CD4-positive, alpha-beta T cell treated with Interleukin-6 at 100 ng/mL for 8 hours (primary cell): Measurements from ENCODE around the gene FAM193B.

Source experiments
- DNase-seq: peaks from one replicate; pipeline ENCODE4 v3.0.0-alpha.2; 2020; ENCODE audit warnings: mixed read lengths, low spot score

Gene FAM193B

DNA sequence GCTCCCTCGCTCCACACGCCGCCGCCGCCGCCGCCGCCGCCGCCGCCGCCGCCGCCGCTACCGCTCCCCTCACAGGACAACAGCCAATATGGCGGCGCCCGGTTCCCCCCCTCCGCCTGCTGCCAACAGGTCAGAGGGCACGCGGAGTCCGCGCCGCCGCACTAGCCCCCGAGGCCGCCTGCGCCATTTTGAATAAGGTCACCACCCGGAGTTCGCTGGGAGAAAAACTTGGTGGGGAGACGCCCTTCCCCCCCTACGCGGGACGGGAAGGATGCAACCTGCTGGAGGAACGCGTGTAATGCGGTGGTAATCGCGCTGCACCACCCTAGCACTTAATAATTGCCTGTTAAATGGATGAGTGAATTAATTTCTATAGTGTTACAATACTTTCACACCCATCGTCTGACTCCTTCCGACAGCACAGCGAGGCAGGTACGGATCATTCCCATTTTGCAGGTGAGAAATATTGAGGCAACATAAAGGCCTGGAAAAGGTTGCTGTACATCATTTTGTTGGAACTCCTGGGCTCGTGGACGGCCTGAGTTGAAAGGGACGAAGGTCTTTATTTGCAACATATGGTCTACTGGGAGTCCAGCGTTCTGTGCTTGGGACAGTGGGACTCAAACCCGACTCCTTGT is at the start of gene FAM193B:
TSS of gene FAM193B (minus strand) at position 90 of the 638 bp plus-strand sequence. CDS start 105 bp downstream, outside the sequence.
- DNase-seq = peak; percentile 95

GRCh38 chr5:177604116-177604521 is 49.8 kb upstream of the FAM193B start:
- DNase-seq = no peak

GRCh38 chr5:177603631-177604030 is 49.3 kb upstream of the FAM193B start:
- DNase-seq = no peak

DNA sequence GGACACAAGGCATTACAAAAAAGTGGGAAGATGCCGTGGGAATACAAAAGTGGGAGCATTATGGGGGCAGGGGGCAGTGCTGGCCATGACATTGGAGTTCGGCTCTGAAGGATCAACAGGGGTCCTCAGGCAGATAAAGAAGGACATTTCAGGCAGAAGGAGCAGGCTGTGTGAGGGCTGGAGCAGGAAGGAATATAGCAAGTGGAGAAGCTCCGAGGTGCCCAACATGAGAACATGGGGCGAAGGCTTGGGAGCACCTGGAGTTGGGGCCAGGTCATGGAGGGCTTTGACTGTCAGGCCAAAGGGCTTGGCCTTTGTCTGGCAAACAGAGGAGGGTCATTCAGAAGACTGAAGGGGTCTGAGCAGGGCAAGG is 48.1 kb upstream of the FAM193B start:
- no peak for DNase-seq

- DNase-seq = no peak
Observed at GRCh38 chr5:177601577-177602457, 47.5 kb upstream of the FAM193B start.

- no peak for DNase-seq
Observed at GRCh38 chr5:177601126-177601525, 46.8 kb upstream of the FAM193B start.

GRCh38 chr5:177600508-177601018 is 46.2 kb upstream of the FAM193B start:
- no peak for DNase-seq

GRCh38 chr5:177599731-177600507 is 45.6 kb upstream of the FAM193B start, which contains the start of gene B4GALT7:
TSS of gene B4GALT7 (plus strand) at chr5:177600132. CDS start at chr5:177600211, 79 bp downstream.
- DNase-seq = peak; percentile 82

GRCh38 chr5:177598477-177598876 is 44.1 kb upstream of the FAM193B start:
- no peak for DNase-seq

- no peak for DNase-seq
Observed at GRCh38 chr5:177596775-177597238, 42.4 kb upstream of the FAM193B start.

- DNase-seq = no peak
Observed at GRCh38 chr5:177595991-177596774, 41.8 kb upstream of the FAM193B start.

- no peak for DNase-seq
Observed at GRCh38 chr5:177595026-177595585, 40.7 kb upstream of the FAM193B start.

DNA sequence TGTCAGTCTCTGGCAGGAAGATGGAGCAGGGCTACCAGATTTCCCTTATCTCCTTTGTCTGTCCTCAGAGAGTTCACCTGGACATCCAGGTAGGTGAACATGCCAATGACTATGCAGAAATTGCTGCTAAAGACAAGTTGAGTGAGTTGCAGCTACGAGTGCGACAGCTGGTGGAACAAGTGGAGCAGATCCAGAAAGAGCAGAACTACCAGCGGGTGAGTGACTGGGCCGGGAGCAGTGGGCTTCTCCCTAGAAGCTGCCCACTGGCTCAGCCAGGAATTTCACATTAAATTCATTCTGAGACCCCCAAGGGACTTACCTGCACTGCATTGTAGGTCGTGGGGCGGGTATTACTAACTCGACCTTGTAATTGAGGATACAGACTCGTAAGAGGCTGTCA is 39.7 kb upstream of the FAM193B start:
- DNase-seq = no peak

DNA sequence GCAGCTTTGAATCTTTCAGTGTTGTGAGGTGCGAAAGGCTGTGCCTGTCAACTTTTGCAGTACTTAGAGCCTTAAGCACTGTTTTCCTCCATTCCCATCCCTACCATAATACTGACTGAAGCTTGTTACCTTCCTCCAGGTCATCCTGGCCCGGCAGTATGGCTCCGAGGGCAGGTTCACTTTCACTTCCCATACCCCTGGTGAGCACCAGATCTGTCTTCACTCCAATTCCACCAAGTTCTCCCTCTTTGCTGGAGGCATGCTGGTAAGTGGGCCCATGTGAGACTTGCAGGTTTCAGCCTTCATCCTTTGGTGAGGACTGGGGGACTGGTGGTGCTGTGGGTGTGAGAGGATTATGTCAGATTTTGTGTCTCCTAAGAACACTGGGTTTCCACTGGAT is 39.1 kb upstream of the FAM193B start:
- no peak for DNase-seq

- DNase-seq = no peak
Observed at GRCh38 chr5:177592905-177593304, 38.5 kb upstream of the FAM193B start.

GRCh38 chr5:177592010-177592834 is 37.9 kb upstream of the FAM193B start, which contains the start of gene TMED9:
TSS of gene TMED9 (plus strand) at chr5:177592203. CDS start at chr5:177592215, 12 bp downstream.
- peak; percentile 87 for DNase-seq

GRCh38 chr5:177591690-177592009 is 37.3 kb upstream of the FAM193B start:
- no peak for DNase-seq

DNA sequence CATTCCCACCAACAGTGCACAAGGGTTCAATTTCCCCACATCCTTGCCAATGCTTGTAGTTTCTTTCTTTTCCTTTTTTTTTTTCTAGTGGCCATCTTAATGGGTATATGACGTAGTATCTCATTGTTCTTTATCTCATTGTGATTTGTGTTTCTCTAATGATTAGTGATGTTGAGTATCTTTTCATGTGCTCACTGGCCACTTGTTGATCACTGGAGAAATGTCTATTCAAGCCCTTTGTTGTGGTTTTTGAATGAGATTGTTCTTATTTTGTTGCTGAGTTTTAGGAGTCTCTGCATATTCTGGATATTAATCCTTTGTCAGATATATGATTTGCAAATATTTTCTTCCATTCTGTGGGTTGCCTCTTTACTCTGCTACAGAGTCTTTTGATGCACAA is 36.0 kb upstream of the FAM193B start:
- DNase-seq = no peak

- no peak for DNase-seq
Observed at GRCh38 chr5:177588413-177588909, 34.1 kb upstream of the FAM193B start.

DNA sequence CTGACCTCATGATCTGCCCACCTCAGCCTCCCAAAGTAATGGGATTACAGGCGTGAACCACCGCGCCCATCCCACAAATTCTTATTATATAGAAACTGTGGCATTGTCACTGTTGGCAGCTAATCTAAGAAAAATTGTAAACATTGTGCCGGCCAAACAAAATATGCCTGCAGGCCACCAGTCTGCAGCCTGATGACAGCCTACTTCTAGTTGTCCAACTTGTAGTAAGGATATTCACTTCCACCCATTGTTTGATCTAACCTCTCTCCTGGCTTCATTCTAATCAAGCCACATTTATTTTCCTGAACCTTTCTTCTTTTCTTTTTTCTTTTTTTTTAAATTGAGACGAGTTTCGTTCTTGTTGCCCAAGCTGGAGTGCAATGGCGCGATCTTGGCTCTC is 24.0 kb upstream of the FAM193B start:
- DNase-seq = no peak
